Epithelial cell of prostate (primary cell): ENCODE results near the gene GPER1.
"Not testable (repeated sequence)": the region's sequence is repeated elsewhere in the genome, so short reads cannot be mapped to it uniquely, and the experiment has no call there.

ENCODE experiments used
- DNase-seq: peaks from one replicate; pipeline ENCODE4 v3.0.0-alpha.2; 2011; ENCODE audit warnings: low read depth, low spot score
- H3K27ac ChIP-seq: fragments of 450-650 bp; 2 replicates; pipeline ENCODE4 v1.5.1; 2017; ENCODE audit warnings: mild to moderate bottlenecking

Gene GPER1

DNA sequence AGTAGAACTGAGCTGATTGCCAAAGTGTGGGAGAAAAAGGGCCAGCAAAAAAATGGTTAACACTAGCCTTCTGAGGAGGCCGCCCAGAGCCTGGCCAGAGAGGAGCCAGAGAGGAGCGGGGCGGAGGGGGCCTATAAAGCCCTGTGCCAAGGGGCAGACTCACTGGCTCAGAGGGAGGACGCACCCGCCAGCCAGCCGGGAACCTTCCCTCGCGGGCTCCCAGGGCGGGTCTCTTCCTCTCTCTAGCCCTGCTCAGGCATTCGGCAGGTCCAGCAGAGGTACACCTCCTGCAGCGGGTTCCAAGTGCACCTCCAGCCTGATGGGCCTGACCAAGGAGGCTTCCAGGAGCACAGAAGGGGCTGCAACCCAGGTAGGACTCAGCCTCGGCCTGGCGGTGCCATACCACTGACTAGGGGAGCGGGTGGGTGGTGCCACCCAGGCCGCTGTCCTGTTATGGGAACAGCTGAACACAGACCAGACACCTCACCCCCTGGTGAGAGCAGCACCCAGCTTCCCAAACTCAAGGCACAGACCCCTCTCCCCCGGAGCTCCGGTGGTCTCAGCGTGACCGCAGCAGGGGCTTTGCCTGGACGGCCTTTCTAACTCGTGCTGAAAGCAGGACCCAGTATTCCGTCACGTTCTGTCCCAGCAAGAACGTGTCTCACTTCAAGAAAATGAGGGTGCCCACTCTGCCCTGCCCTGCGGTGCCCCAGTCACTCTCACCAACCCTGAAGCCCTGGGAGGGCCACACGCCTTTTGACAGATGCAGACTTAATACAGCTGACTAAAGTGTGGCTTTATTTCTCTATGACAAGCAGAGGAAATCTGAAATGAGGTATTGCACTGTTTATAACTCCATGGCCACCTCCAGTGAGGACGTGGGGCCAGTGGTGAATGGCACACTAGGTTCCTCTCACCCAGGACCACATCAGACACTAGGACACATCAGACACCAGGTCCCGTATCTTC, at the start of gene GPER1:
Gene GPER1, plus strand, starts transcription at position 162 of the 969 bp plus-strand sequence. CDS start 3,616 bp downstream, outside the sequence.
- H3K27ac ChIP-seq = no peak within 1 kb of the TSS
- no peak for DNase-seq

DNA sequence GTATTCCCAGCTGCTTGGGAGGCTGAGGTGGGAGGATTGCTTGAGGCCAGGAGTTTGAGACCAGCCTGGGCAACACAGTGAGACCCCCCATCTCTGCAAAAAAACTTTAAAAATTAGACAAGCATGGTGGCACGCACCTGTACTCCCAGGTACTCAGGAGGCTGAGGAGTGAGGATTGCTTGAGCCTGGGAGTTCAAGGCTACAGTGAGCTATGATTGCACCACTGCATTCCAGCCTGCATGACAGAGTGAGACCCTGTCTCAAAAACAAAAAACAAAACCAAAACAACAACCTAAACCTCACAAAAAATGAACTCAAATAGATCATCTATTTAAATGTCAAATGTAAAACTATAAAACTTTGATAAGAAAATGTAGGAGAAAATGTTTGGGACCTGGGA, 47.7 kb upstream of the GPER1 start:
- H3K27ac ChIP-seq, DNase-seq: not testable (repeated sequence)

DNA sequence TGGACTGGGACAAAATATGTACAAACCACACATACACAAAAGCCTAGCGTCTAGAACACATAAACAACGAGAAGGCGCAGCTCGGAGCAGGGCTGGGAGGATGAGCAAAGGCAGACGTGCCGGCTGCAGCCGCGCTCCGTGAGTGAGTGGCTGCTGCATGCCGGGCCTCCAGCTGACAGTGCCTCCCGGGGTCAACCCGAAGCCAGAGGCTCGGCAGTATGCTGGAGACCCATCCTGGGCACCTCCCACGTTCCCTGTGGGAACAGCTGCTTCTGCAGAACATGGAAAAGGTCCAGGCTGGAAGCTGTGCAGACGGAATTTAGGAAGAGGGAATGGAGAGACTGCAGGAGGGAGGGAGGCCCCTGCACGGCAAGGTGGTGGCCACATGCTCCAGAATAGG, 47.1 kb upstream of the GPER1 start:
- no peak overlapping the region for H3K27ac ChIP-seq
- DNase-seq = no peak

DNA sequence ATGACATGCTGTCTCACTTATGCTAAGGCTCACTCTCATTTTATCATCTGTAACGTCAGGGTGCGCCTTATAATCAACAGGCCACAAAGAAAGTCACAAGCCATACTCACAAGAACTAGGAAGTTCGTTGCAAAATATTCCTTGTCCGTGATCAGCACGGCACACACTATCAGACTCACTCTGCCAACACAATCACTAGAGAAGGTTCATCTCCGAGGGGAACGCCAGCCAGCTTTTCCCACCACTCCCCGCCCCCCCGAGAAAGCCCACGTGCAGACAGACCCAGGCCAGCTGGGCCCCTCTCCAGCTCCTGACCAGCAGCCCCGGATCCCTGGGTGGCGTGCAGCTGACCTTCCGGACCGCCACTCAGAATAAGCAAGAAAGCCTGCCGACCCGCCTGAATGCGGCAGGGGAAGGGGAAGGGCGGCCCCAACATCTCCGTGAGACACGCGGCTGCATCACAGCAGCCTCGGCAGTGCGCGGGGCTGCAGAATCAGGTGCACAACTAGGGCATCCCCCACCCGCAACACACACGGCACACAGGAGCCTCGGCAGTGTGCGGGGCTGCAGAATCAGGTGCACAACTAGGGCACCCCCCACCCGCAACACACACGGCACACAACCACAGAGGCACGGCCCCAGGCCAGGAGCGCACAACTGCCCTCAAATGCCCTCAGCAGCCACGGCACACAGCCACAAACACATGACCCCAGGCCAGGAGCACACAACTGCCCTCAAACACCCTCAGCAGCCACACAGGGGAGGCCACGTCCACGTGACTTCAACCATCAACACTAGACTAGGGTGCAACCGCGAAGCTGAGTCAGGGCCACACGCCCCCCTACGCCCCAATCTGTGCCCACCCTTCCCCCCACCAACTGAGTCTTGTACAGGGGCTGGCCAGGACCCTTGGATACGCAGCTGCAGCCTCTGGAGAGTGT, 46.1 kb upstream of the GPER1 start:
- no peak overlapping the region for H3K27ac ChIP-seq
- DNase-seq = no peak

DNA sequence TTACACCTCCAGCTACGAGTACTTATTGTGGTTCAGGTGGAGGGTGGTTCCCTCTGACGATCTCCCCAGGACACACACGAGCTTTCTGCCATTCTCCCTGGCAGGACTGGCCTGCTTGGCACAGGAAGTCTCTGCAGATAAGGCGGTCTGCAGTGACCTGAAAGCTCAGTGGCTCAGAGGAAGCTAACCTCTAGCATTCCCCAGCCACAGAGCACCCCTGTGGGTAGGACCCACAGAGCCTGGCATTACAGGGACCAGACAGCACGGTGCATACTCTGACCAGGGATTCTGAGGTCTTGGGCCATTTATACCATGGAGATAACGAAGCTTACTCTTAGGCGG, 45.5 kb upstream of the GPER1 start:
- no peak for DNase-seq

DNA sequence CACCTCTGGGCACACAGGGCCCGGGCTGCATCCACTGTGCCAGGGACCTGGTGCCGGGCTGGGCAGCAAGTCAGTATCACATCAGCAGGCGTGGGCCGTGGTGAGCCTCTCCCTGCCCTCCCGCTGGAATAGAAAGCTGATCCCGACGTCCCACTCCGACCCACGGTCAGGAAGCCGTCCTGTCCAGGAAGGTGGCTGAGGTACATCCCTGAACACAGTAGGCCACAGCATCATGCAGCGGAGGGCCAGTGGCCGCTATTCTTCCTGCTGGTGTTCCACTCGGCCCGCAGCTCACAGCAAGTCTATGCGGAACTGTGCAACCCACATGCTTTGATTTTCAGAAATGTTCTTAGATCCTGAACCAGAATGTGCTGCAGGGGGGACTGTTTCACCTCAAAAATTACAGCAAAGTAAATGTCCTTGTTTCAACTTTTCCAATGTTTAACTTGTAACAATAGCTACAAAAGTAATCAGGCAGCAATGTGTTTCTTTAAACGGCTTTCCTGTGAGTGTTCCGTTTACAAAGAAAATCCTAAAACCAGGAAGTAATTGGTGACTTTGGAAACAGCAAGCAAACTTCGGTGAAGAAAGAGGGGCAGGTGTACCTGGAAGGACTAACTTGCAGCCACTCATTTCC, 44.2 kb upstream of the GPER1 start:
- H3K27ac ChIP-seq = peak overlapping the region; percentile 55

More for the DNA sequence above, 45.5 kb upstream of the GPER1 start:
- no peak overlapping the region for H3K27ac ChIP-seq

DNA sequence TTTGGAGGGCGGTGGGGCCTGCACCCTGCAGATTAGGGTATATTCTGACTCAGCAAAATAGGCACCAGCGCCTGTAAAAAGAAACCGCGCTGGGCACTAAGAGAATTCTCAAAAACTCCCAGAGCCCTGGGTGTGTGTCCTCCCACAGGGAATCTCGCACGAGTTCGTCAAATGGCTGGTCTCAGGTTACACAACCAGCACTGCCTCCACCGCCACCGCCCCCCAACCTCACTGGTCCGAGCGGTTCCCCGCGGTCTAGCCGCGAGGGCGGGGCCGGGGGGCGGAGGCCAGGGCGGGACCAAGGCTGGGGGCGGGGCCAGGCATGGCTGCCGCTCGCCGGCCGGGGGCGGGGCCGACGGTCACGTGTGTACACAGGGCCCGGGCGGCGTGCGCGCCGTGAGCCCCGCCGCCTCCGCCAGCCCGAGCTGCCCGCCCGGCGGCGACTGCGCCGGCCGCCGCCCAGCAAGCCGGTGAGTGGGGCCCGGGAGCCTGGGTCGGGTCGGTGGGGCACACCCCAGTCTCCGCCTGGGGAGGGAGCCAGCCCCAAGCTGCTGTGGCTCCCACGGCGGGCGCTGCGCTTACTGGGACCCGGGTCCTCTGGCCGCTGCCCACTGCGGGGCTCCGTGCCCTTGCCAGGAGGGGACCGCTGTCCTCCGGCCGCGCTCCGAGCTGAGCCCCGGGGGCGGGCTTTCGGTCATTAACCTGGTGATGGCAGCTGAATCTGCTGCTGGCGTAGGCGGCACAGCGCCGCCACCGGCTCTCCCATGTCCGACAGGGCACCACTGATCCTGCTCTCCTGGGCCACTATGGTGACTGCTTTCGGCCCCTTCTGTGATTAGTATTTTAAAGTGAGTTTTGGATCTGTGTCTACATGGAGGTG, 43.5 kb upstream of the GPER1 start, which contains the start of gene GPR146:
Gene GPR146, plus strand, starts transcription at position 358 of the 880 bp plus-strand sequence. CDS start 12,970 bp downstream, outside the sequence.
- peak within 1 kb of the TSS; percentile 55 for H3K27ac ChIP-seq
- DNase-seq = peak; percentile 57

More for the DNA sequence above, 44.2 kb upstream of the GPER1 start:
- no peak for DNase-seq

DNA sequence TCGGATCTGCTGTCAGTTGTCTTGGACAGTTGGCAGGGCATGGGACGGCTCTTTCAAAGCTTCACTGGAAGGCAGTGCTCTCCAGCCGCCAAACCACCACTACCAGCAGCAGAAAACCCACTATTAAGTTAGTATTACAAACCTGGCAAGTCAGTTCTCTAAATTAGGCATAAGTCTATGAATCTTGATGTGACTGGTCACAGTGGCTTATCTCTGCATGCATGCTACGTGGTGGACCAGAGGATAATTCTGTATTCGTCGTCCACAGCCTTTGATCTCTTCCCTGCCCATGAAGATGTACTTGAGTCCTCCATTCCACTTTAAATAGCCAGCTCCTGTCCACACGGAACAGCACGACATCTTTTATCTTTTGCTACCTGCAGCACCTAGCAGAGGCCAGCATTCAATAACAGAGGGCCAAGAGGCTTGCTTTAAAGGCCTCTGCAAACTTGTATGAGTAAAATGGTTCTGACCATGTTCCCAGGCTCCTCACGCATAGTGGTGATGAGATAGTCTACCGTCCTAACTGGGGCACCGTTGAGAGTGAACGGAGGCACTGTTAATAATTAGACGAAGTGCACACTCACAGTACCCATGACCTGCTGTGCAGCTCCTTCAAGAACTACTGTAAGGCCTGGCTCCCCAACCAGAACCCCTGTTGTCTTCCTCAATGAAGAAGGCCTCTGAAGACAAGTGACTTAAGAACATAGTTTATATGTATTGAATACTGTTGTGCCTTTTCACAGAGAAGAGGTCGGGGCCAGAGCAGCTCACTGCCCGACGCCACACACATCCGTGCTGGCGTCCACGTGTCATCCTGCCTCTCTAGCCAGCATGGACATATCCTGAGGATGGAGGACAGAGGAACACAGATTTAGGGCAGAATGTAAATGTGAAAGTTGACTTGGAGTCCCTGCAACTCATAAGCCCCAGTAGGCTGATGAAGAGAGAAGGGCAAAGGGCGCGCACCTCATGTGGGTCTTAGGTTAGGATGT, 42.5 kb upstream of the GPER1 start:
- no peak overlapping the region for H3K27ac ChIP-seq
- no peak for DNase-seq

DNA sequence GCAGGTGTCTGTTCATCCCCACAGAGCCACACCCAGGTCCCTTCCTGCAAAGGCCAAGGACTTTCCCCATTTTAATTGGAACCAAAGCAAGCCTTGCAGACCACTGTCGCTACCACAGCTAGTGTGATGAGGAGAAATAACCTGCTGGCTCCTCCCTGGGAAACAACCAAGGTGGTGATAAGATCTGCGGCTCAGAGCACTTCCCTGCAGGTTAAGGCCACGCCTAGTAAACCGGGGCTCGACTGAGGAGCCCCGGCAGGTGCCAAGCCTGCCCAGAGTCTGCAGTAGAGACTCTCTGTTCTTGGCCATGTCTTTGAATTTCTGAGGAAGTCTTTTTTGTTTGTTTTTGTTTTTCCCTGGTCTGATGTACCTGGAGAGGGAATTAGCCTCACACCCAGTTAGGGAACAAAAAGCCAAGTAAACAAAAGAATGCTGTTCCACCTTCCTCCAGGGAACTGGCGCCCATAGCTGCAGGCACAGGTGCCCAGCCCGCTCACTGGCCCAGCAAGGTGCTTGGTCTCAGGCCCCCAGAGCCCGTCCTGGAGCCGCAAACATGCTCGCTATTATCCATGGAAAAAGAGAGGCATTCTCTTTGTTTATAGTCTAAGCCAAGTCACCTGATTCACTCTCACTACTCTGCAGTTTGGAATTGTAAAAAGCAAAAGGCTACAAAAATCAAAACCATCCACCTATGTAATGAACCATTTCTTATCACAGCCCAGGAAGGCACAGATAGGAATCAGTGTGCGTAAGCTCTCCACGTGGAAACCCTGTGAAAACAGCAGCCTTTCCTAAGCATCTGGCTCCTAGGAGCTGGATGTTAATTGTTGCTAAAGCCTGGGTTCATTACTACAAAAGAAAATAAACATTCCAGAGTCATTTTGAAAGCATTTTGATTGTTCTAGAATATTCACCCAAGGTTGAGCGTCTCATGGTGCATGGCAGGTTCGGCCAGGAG, 40.9 kb upstream of the GPER1 start:
- no peak overlapping the region for H3K27ac ChIP-seq

DNA sequence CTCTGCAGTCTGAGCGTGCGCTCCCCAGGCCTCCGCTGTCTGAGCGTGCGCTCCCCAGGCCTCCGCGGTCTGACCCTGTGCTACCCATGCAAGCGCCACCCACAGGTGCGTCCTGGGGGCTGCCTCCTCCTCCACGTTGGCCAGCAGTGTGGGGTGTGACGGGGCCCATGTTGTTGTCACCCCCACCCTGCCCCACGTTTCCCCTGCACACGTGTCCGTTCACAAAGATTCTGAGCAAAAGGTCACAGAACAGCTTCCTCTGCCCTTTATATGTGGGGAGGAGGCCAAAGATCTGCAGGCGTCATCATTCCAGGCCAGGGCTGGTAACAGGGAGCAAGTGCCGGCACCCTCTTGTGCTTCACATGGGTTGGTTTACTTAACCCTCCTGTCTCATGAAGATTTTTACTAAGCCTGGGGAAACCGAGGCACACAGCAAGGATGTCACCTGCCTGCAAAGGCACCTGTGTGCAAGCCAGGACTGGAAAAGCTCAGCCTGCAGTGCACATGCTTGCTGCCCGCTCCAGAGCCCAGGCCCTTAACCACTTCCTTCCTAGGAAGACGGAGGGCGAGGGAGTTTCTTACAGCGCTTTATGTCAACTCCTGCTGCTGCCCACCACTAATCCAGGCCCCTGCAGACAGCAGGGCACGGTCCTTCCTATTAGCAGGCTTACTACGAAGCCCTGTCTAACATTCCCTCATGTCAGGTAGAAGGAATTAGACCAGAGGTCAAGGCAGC, 38.7 kb upstream of the GPER1 start:
- H3K27ac ChIP-seq = no peak overlapping the region
- no peak for DNase-seq

More for the DNA sequence above, 40.9 kb upstream of the GPER1 start:
- DNase-seq = no peak

DNA sequence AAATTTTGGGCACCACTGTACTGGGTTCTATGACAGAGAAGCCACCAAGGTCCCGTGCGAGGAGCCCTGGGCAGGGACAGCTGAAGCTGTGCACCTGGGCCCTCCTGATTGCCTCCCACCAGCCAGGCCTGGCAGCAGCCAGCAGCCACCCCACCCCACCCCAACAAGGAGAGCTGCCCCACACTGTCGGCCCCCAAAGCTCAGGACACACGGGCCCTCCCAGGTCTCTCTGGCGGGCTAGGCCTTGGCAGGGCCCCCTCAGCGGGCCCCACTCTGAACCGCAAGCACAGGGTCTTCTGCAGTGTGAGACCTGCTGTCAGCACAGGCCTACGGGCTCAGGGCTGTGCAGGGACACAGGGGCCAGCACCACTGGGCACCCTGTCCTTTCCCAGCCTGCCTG, 38.1 kb upstream of the GPER1 start:
- H3K27ac ChIP-seq = no peak overlapping the region
- DNase-seq = no peak

DNA sequence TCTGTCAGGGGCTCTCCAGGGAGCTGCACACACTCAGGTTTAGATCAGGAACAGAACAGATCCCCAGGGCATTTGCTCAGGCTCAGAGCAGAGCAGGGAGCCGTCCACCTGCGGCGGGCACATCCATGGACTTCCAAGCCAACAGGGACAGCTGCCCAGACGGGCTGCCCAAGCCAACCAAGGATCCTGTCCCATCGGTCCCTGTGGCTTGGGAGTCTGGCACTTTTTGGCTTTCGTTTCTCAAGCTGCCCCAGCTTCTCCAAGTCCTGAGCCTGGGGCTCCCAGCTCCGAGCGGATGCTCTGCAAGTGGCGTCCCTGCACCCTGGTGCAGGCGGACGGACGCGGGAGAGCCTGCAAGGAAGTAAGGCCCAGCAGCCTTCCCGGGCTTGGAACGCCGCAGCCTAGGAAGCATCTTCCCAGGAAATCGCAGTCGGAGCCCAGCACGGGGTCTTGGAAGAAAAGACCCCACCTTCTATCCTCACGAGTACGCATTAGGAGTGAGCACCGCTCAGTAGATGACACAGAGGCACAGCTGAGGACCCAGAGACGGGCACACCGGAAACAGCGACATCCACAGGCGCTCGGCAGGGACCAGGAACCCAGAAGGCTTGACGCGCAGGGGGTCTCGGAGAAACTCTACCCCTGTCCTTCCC, 37.5 kb upstream of the GPER1 start:
- DNase-seq = no peak
- no peak overlapping the region for H3K27ac ChIP-seq

DNA sequence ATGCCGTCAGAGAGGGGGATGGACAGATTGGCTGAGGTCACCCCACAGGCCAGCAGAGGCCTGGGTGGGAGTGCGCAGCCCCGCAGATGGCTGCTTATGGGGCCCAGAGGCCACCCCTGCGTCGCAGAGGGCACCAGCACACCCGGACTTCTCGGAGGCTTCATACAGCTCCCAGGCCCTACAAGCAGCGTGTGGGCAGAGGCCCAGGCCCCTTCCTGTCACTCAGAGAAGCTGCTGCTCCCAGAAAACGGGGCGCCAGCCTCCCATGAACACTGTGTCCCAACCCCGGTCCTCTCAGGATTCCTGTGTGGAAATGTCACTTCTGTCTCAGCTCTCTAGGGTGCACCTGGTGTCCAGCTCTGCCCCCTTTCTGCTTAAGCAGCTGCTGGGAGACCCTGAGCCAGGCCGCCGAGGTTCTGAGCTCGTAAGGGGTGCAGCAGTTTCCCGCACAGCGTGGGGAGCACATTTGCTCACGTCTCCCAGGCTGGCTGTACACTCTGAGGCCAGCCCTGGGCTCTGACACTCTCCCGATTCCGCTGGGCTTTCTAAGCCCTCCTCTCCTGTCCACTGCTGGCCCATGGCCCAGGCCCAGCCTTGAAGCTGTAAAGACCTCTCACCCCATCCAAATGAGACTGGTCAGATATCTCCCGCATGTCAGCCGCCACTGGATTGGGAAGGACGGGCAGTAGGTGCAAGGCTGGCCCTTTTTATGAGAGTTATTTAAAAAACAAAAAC, 36.8 kb upstream of the GPER1 start:
- no peak overlapping the region for H3K27ac ChIP-seq
- DNase-seq = no peak

DNA sequence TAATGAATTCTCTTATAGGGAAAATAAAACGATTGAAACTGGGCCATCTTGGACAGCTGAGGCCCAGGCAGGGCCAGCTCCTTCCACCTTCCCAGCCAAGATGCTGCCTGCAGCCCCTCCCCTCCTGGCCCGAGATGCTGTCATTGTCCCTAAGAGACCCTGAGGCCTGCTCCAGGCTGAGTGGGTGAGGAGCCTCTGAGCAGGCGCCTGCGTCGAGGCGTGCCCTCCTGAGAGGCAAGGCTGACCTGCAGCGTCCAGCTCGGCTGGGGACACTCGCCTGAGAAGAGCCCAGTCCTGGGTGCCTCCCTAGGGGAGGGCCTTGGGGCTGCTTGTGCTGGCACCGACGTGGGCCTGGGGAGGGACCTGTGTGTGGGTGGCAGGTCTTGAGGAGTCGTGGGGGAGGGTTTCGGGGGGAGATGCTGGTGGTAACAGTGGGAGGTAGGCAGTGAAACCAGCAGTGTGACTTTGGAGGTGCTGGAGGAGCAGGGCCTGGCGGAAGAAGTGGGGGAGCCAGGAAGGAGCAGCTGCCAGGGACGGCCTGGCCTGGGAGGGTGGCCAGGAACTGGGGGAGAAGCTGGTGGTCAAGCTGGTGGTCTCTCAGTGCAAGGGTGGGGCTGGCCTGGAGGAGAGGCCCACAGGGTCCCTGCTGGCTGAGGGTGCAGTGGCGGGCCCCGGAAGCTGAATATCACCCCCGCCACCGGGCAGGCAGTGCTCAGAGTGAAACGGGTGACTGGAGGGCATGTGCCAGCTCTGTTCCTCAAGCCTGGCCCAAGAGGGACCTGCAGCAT, 35.7 kb upstream of the GPER1 start:
- no peak overlapping the region for H3K27ac ChIP-seq
- DNase-seq = no peak
